ENCODE results near the gene PIP5K1B. TPM values are rescaled to one million over a fixed set of nuclear protein-coding genes. Genes with fewer than 3 reads are reported as not detected.

PIP5K1B gene
- total RNA-seq, 1 experiment from 2014 or later = 5.2 TPM

- TF ChIP-seq AFF4 (CRISPR knock-in tag; IDR thresholded peaks at IDR 0.05; ENCODE audit: borderline replicate concordance) (no peak), ZBTB21 (CRISPR knock-in tag; IDR thresholded peaks at IDR 0.05; ENCODE audit: borderline replicate concordance) (no peak), ZNF138 (CRISPR knock-in tag; conservative IDR thresholded peaks at IDR 0.05) (no peak), GRHL2 (CRISPR knock-in tag; IDR thresholded peaks at IDR 0.05; ENCODE audit: insufficient replicate concordance, severe bottlenecking) (no peak), ELF4 (CRISPR knock-in tag; IDR thresholded peaks at IDR 0.05; ENCODE audit: low read depth) (no peak), ZNF317 (CRISPR knock-in tag; IDR thresholded peaks at IDR 0.05; ENCODE audit: borderline replicate concordance, low read depth) (no peak), ZNF121 (CRISPR knock-in tag; IDR thresholded peaks at IDR 0.05) (no peak), ZMAT4 (CRISPR knock-in tag; IDR thresholded peaks at IDR 0.05) (no peak), ZNF232 (CRISPR knock-in tag; IDR thresholded peaks at IDR 0.05) (no peak), ZNF219 (CRISPR knock-in tag; IDR thresholded peaks at IDR 0.05; ENCODE audit: borderline replicate concordance) (no peak), ATF3 (CRISPR knock-in tag; conservative IDR thresholded peaks at IDR 0.05) (no peak), PRDM15 (CRISPR knock-in tag; IDR thresholded peaks at IDR 0.05) (no peak), HMGXB4 (CRISPR knock-in tag; IDR thresholded peaks at IDR 0.05) (no peak), ZNF416 (CRISPR knock-in tag; IDR thresholded peaks at IDR 0.05) (no peak)
Measured at GRCh38 chr9:68940573-68940972, 235.5 kb downstream of the PIP5K1B start (continued).

GRCh38 chr9:68941780-68942459, 236.9 kb downstream of the PIP5K1B start:
- ChIA-PET POLR2A (interaction anchor here (0.8 kb wide), 1 partner anchor 163 kb away, joined by 3 read pairs; no protein-coding TSS in a partner anchor), CTCF (no interaction called here)
- Mint-ChIP-seq H3K4me3 (no peak overlapping the region), H3K27me3 (ENCODE audit: low read depth) (no peaks in the 10 kb centered on the region), H3K4me1 (peaks cover 25% of the 10 kb centered on the region), H3K9me3 (no peaks in the 10 kb centered on the region), H3K27ac (no peak overlapping the region), H3K36me3 (no peaks in the 10 kb centered on the region)
- no peak for ATAC-seq
- DNase-seq (ENCODE audit: low spot score) = no peak
- TF ChIP-seq ZNF121 (CRISPR knock-in tag; IDR thresholded peaks at IDR 0.05) (no peak), PREB (CRISPR knock-in tag; IDR thresholded peaks at IDR 0.05; ENCODE audit: borderline replicate concordance) (no peak), ZNF138 (CRISPR knock-in tag; conservative IDR thresholded peaks at IDR 0.05) (no peak), TEAD4 (CRISPR knock-in tag; IDR thresholded peaks at IDR 0.05) (no peak), E2F5 (CRISPR knock-in tag; IDR thresholded peaks at IDR 0.05) (no peak), ERG (CRISPR knock-in tag; IDR thresholded peaks at IDR 0.05) (no peak), FOXP4 (CRISPR knock-in tag; IDR thresholded peaks at IDR 0.05) (no peak)

Measured in WTC11 (cell line).